ENCODE results near the gene PPP1R3C. TPM values are rescaled to one million over a fixed set of nuclear protein-coding genes. Genes with fewer than 3 reads are reported as not detected.

PPP1R3C gene
- total RNA-seq, 2 experiments from 2014 or later, result not detected

DNA sequence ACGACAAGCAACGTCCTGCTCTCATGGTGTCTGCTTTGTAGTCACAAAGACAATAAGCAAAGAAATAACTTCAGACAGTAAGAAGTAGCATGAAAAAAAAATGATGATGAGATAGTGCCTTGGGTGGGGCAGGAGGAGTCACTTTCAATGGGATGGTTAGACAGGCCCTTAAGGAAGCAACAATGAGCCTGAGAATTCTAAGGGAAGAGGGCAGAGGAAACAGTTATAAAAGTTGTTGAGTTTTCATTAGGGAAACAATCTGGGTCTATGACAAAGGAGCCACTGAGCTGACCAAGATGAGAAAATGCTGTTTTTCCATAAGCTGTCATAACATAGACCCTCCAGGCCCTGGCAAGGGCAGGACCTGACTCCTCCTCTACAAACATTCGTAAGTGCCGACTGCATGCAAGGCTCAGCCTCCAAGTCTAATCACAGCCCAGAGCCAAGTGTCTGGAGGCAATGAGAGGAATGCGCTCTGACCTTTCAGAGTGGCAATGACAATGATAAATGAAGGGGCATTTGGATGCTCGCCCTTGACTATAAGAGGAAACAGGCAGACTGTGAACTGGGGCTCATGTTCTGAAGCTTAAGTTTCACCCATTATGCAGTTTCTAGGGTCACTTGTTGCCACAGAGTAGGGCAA is 43.7 kb downstream of the PPP1R3C start:
- CTCF ChIA-PET, result no interaction called here
- no peaks in the 10 kb centered on the region for H3K9me3 Mint-ChIP-seq (ENCODE audit: low read depth)
- no peak overlapping the region for H3K4me3 Mint-ChIP-seq
- H3K36me3 Mint-ChIP-seq, result no peaks in the 10 kb centered on the region
- H3K4me1 Mint-ChIP-seq, result no peaks in the 10 kb centered on the region
- ATAC-seq (no peak), DNase-seq (no peak)
- no peak overlapping the region for H3K27ac Mint-ChIP-seq
- peaks cover 25% of the 10 kb centered on the region for H3K27me3 Mint-ChIP-seq

DNA sequence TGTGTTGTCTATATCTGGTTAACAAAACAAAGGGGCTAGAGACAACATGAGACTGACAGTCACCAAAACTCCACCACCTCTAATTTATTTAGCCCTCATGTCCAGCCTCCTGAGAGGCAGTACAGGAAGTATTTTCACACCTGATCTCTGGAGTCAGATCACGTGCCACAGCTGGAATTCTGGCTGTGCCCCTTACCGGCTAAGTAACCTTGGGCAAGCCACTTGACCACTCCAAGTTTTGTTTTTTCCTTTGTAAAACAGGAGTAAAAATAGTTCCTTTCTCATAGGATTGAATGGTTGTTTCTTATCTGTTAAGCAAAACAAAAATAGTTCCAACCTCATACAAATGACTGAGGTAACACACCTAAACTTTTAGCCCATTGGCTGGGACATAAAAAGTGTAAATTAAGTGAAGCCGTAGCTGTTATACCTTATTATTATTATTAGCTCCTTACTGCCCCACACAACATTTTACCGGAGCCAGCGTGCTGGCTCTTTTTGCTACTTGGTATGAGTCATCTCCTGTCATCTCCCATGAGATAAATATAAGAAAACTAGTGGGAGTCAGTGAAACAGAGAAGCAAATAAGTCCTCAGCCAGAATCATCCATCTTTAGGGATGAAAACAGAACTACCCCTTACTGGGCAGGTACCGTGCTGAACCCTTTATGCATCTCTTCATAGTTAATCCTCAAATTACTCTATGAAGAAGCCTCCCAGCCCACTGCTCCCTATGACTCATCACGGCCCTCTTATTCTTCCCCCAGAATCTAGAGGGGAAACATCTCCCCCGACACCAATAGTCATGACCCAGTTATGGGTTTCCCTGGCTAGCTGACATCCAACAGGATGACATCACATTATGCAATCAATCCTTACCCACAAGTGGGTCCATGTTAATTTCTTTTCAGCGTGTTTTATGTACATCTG is 44.9 kb downstream of the PPP1R3C start:
- peaks cover 21% of the 10 kb centered on the region for H3K27me3 Mint-ChIP-seq
- DNase-seq, result no peak
- no peak overlapping the region for H3K4me3 Mint-ChIP-seq
- H3K27ac Mint-ChIP-seq, result no peak overlapping the region
- ATAC-seq, result no peak
- no peaks in the 10 kb centered on the region for H3K4me1 Mint-ChIP-seq
- CTCF ChIA-PET, result no interaction called here
- H3K36me3 Mint-ChIP-seq, result no peaks in the 10 kb centered on the region
- no peaks in the 10 kb centered on the region for H3K9me3 Mint-ChIP-seq (ENCODE audit: low read depth)

- CTCF ChIA-PET, result no interaction called here
- H3K27ac Mint-ChIP-seq, result no peak overlapping the region
- no peak overlapping the region for H3K4me3 Mint-ChIP-seq
- H3K36me3 Mint-ChIP-seq, result no peaks in the 10 kb centered on the region
- no peaks in the 10 kb centered on the region for H3K4me1 Mint-ChIP-seq
- peaks cover 4% of the 10 kb centered on the region for H3K9me3 Mint-ChIP-seq (ENCODE audit: low read depth)
- DNase-seq, result no peak
- peaks cover 21% of the 10 kb centered on the region for H3K27me3 Mint-ChIP-seq
- no peak for ATAC-seq
Measured at GRCh38 chr10:91582153-91582554, 50.7 kb downstream of the PPP1R3C start.

- no peak overlapping the region for H3K4me3 Mint-ChIP-seq
- CTCF ChIA-PET, result no interaction called here
- ATAC-seq (no peak), DNase-seq (no peak)
- no peaks in the 10 kb centered on the region for H3K36me3 Mint-ChIP-seq
- peaks cover 4% of the 10 kb centered on the region for H3K9me3 Mint-ChIP-seq (ENCODE audit: low read depth)
- no peaks in the 10 kb centered on the region for H3K4me1 Mint-ChIP-seq
- H3K27ac Mint-ChIP-seq, result no peak overlapping the region
- H3K27me3 Mint-ChIP-seq, result peaks cover 14% of the 10 kb centered on the region
Measured at GRCh38 chr10:91579329-91579985, 53.4 kb downstream of the PPP1R3C start.

Other genes starting within 250 kb of the PPP1R3C start
- gene HECTD2, start 222.7 kb downstream of the PPP1R3C start, total RNA-seq, result 1 to 10 TPM; 3.8 to 6.8 TPM
- gene TNKS2, start 165.4 kb upstream of the PPP1R3C start, total RNA-seq, result 10 to 100 TPM; 26.6 to 27.1 TPM